ENCODE data around the gene PNKP.

The PNKP gene

GRCh38 chr19:49812997-49813861 is 54.1 kb downstream of the PNKP start, which contains the start of gene FUZ:
Gene FUZ, minus strand, starts transcription at chr19:49813292. Its CDS starts 186 bp downstream, at chr19:49813106.
- DNase-seq, result peak; percentile 98

- no peak for DNase-seq
These were observed 54.9 kb downstream of the PNKP start for GRCh38 chr19:49812452-49812996.

- DNase-seq, result no peak
These were observed 56.0 kb downstream of the PNKP start for GRCh38 chr19:49811328-49811727.
